ENCODE results near the gene COG4.
"Not testable (repeated sequence)": the region's sequence is repeated elsewhere in the genome, so short reads cannot be mapped to it uniquely, and the experiment has no call there.

Gene COG4

DNA sequence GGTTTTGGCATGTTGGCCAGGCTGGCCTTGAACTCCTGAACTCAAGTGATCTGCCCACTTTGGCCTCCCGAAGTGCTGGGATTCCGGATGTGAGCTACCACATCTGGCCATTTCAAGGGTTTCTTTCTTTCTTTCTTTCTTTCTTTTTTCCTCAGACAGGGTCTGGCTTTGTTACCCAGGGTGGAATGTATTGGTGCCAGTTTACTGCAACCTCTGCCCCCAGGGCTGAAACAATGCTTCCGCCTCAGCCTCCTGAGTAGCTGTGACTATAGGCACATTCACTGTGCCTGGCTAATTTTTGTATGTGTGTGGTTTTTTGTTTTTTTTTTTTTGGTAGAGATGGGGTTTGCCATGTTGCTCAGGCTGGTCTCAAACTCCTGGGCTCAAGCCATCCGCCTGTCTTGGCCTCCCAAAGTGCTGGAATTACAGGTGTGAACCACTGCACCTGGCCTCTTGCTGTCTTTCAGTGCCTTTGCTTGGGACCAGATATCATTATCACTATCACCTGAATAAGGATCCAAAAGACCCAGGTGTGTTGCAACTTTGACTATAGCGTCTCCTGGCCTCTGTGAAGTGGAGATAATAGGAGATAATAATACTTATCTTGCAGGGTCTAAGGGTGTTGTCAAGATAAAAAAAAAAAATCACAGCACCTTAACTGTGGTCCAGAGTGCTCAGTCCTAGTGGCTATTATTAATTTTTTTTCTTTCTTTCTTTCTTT, 65.7 kb downstream of the COG4 start:
- DNase-seq (ENCODE audit: low read depth, low spot score): no peak

DNA sequence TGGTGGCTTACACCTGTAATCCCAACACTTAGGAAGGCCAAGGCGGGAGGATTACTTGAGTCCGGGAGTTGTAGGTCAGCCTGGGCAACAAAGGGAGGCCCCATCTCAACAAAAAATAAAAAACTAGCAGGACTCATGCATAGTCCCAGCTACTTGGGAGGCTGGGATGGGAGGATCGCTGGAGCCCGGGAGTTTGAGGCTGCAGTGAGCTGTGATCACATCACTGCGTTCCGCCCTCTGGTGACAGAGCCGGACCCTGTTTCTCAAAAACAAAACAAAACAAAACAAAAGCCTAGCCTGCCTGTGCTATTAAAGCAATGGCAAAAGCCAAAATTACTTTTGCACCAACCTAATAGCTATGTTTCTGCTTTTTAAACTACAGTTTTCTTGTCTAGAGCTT, 67.4 kb downstream of the COG4 start:
- DNase-seq (ENCODE audit: low read depth, low spot score): no peak

DNA sequence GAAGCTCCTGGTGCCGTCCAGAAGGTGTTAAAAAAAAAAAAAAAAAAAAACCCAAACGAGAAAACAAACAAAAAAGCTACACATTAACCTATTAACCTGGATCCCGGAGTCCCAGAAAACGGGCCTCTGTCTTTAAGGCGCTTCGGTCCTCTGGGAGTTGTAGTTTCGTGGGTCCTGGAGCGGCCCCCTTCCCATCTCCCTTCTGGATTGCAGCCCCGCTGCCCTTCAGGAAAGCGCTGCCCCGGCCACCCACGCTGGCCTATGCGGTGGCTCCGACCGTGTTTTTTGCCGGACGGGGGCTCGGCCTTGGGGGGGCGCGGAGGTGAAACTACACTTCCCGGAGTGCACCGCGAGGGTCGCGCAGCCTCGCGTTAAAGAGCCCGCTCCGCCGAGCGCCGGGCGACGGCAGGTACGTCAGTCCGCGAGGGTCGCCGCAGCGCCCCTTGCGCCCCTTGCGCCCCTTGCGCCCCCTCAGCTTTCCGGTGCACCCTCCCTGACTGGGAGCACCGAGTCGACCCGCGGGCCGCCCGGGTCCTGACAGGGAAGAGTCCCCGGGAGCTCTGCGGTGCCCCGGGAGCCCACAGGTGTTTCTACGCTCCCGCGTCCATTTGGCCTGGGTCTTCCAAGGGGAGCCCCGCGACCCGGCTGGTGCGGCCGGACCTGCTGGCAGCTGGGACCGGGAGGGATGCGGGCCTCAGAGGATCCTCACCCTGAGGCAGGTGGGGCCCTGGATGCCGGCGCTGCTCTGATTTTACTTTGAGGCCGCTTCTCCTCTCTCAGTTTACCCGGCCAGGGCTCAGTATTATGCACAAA, 68.9 kb downstream of the COG4 start, which contains the start of gene FCSK:
TSS of gene FCSK (plus strand) at position 374 of the 813 bp plus-strand sequence. CDS start 8,596 bp downstream, outside the sequence.
- DNase-seq (ENCODE audit: low read depth, low spot score): no peak

DNA sequence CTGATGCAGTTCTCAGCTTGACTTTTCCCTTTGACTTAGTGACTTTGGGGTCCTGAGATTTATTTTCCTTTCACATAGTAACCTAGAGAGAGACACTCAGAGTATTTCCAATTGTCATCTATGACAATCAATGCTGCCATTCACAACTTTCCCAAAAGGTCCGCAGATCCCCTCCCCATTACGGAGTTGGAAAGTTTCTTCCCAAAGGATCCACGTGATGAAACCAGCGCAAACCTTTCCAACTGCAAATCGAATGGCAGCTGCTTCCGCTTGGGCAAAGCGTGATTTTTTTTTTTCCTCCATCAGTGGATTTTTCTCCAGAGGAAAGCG, 69.5 kb downstream of the COG4 start:
- DNase-seq (ENCODE audit: low read depth, low spot score): no peak

DNA sequence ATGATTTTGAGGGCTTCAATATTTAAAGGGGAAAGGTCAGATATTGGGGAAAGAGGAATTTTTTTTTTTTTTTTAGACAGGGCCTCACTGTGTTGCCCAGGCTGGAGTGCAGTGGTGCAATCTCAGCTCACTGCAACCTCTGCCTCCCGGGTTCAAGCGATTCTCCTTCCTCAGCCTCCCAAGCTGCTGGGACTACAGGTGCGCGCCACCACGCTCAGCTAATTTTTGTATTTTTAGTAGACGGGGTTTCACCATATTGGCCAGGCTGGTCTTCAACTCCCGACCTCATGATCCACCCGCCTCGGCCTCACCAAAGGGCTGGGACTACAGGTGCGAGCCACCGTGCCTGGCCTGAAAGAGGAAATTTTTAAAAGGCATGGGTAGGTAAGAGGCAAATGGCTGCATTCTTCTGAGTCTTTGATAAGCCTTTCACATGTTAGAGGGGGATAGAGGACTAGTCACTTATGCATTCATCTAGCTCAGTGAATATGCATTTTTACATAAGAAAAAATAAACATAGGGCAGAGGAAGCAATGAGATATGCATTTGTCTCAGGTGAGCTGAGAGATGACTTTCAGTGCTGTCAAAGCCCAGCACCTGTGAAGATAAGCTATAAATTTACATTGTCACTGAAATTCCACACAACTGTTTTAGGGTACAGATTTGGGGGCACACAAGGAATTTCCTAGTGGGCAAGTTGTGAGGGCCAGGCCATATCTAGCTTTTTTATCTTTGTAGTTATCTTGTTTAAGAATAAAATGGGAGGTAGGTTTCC, 70.0 kb downstream of the COG4 start:
- DNase-seq (ENCODE audit: low read depth, low spot score): no peak

DNA sequence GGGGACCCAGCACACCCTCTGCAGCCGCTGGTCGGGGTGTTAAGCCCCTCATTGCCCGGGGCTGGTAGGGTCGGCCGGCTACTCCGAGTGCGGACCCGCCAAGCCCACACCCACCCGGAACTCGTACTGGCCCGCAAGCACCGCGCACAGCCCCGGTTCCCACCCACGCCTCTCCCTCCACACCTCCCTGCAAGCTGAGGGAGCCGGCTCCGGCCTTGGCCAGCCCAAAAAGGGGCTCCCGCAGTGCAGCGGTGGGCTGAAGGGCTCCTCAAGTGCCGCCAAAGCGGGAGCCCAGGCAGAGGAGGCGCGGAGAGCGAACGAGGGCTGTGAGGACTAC, 72.4 kb downstream of the COG4 start:
- DNase-seq (ENCODE audit: low read depth, low spot score): not testable (repeated sequence)

DNA sequence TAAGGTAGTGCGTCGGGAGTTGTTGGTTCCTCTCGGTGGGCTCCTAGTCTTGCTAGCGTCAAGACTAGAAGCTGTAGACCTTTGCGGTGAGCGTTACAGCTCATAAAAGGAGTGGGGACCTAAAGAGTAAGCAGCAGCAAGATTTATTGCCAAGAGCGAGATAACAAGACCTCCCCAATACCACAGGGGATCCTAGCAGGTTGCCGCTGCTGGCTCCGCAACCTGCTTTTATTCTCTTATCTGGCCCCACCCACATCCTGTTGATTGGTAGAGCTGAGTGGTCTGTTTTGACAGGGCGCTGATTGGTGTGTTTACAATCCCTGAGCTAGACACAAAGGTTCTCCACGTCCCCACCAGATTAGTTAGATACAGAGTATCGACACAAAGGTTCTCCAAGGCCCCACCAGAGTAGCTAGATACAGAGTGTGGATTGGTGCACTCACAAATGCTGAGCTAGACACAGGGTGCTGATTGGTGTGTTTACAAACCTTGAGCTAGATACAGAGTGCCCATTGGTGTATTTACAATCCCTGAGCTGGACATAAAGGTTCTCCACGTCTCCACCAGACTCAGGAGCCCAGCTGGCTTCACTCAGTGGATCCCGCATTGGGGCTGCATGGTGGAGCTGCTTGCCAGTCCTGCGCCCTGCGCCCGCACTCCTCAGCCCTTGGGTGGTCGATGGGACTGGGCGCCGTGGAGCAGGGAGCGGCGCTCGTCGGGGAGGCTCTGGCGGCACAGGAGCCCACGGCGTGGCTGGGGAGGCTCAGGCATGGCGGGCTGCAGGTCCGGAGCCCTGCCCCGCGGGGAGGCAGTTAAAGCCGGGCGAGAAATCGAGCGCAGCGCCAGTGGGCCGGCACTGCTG, 73.0 kb downstream of the COG4 start:
- not testable (repeated sequence) for DNase-seq (ENCODE audit: low read depth, low spot score)

DNA sequence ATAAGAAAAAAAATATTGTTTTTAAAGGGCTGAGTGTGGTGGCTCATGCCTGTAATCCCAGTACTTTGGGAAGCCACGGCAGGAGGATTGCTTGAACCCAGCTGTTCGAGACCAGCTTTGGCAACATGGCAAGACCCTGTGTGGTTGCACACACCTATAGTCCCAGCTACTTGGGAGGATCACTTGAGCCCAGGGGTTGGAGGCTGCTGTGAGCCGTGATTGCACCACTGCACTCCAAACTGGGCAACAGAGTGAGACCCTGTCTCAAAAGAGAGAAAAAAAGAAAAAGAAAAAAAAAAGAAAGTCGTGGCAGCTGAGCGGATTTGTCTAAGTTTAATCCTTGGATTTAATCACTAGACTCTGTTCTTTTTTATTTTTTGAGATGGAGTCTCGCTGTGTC, 75.3 kb downstream of the COG4 start:
- no peak for DNase-seq (ENCODE audit: low read depth, low spot score)

DNA sequence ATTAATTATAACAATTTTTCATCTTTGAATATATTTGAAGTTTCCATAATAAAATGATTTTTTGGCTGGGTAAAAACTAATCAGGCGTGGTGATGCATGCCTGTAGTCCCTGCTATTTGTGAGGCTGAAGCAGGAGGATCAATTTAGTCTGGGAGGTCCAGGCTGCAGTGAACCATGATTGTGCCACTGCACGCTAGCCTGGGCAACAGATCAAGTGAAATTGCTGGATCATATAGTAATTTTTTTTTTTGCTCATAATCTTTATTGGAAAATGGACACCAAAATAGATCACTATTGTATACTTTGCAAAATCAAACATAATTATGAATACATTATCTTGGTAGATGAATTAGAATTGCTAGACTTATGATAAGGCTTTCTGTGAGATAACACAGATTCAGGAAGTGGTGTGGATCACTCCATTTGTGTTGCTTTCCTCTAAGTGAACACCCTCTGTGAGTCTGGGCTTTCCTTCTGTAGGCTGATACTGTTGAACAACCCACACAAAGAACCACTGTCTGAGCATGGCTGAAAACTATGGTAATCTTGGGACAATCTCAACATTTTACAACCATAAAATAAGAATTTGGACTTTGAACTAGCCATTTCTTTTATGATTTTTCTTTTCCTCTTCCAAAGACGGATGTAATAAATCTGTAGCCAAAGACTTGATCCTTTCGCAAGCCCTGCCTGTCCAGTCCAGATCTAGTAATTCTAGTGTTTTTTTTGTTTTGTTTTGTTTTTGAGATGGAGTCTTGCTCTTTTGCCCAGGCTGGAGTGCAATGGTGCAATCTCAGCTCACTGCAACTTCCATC, 78.9 kb downstream of the COG4 start:
- DNase-seq (ENCODE audit: low read depth, low spot score): no peak

DNA sequence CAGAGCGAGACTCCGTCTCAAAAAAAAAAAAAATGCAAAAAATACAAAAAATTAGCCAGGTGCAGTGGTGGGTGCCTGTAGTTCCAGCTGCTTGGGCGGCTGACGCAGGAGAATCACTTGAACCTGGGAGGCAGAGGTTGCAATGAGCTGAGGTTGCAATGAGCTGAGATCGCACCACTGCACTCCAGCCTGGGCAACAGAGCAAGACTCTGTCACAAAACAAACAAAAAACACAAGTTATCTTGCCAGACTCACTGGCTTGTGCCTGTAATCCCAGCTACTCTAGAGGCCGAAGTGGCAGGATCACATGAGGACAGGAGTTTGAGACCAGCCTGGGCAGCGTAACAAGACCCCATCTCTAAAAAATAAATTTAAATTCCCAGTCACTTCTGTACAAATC, 81.0 kb downstream of the COG4 start:
- DNase-seq (ENCODE audit: low read depth, low spot score): no peak

DNA sequence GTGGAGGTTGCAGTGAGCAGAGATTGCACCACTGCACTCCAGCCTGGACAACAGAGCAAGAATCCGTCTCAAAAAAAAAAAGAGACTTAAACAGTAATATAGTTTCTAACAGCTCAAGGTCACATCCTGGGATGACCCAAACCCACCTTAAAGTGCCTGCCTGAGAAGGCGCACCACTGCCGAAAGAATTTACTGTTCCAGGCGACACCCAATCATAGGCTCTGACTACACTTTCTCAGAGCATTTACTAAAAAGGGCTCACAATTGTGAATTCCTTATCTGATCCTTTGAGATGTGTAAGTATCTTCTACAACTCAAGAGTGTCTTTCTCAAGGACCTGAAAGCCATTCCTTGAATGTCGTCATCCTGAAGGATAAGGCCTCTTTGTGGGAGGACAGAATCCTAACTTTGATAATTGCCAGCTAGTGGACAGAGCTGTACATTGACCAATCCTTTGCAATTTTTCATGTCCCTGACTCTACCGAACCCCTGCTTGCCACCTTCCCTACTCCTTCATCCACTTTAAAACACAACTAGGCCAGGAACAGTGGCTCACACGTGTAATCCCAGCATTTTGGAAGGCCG, 81.9 kb downstream of the COG4 start:
- DNase-seq (ENCODE audit: low read depth, low spot score): no peak

DNA sequence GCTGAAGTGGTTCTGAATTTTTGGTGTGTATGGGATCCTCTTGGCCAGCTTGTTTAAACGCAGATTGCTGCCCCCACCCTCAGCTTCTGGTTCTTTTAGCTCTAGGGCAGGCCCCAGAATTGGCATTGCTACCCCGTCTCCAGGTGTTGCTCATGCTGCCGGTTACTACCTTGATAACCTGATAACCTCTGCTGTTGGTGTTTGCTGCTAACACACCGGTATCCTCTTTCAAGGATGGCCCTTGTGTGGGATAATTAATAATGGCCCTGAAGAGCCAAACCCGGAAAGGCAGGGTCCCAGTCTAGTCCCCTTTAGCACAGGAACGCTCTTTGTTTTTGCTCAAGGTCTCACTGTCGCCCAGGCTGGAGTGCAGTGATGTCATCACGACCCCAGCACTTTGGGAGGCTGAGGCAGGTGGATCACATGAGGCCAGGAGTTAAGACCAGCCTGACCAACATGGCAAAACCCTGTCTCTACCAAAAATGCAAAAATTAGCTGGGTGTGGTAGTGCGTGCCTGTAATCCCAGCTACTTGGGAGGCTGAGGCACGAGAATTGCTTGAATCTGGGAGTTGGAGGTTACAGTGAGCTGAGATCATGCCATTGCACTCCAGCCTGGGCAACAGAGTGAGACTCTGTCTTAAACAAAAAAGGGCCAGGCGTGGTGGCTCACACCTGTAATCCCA, 83.2 kb downstream of the COG4 start:
- DNase-seq (ENCODE audit: low read depth, low spot score): no peak

DNA sequence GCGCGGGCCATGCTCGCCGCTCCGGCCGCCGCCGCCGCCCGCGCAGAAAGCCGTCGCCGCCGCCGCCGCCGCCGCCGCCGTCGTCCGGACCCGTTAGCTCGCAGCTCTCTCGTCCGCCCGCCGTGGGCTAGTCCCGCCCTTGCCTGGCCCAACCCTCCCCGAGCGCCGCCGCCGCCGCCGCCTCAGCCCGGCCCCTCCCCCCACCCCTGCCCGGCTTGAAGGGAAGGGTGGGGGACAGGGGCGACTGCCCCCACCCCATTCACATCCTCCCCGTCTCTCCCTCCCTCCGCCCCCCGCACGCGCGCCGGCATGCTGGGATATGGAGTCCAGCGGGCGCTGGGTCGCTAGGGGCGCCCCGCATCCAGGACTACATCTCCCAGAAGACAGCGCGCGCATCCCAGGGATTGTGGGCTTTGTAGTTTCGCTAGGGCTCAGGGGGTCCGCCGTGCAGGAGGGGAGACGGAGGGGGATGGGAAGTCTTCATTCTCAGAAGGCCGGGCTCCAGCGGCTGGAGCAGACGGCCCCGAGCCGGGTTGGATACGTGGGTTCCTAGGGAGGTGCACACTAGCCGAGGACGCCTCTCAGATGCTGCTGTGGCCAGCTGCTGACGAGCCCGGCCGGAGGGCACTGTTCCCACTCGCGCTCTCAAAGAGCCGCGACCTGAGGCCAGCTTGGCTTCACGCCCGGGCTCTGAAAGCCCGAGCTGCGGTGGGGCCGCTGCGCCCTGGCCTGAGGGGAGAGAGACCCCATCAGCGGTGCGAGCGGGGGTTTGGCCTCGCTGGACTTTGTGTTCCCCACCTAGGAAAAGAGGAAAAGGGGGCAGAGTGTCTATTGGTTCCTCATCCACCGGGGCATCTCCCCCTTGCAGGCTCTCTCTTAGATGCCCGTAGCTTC, 84.1 kb downstream of the COG4 start, which contains the start of gene ST3GAL2:
TSS of gene ST3GAL2 (minus strand) at position 132 of the 894 bp plus-strand sequence. CDS start 40,570 bp downstream, outside the sequence.
- DNase-seq (ENCODE audit: low read depth, low spot score): peak; percentile 86

DNA sequence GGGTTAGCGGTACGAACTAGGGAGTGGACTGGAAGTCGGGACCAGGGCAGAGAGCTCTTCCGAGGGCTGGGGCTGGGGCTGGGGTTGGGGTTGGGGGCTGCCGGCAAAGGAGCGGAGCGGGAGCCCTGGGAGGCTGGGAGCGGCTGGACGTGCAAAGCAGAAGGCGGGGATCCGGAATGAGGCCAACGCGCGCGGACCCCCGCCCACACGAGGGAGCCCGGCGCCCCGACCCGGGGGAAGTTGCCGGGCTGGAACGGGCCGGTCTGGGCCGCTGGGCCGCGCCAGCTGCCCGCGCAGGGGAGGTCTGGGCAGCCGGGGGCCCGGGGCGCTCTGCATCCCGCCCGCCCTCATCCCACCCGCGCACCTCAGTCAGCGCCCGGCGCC, 84.8 kb downstream of the COG4 start:
- no peak for DNase-seq (ENCODE audit: low read depth, low spot score)

DNA sequence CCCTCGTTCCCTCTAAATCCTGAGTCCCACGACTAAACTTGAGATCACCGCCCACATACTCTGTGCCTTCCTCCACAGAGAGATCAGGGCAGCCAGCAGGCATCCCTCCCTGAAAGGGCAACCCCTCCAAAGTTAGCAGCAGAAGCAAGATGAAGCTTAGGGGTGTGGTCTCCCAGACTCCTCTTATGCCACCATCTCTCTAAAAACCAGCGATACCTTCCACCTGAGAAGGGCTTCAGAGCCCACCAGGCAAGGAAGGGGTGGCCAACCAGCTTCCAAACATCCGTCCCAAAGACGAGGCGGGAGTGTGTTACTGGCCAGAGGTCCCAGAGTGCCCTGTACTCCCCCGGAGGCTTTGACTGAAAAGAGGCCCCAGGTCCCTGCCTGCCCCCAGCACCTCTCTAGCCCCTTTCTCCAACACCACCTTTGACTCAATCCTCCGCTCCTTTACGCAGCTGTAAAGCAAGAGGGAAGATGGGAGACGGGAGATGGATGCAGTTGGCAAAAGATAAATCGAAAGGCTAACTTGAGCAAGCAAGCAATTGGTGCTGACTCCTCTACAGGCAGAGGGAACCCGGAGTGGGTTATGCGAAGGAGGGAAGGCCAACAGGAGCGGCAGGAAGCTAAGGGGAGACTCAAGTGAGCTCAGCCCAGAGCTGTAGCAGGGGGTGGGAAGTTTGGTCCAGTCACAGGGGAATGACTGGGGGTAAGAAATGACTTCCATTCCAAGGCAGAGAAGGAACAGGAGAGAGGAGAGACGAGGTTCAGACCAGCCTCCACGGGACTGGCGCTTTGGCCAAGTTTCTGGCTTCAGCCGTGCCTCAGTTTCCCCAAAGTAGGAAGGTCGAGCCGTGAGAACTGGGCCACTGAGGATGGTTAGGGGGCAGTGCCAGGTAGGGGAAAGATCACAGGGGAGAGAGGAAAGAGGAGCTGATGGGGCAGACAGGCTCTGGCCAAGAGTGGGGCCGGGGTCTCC, 85.5 kb downstream of the COG4 start:
- no peak for DNase-seq (ENCODE audit: low read depth, low spot score)

DNA sequence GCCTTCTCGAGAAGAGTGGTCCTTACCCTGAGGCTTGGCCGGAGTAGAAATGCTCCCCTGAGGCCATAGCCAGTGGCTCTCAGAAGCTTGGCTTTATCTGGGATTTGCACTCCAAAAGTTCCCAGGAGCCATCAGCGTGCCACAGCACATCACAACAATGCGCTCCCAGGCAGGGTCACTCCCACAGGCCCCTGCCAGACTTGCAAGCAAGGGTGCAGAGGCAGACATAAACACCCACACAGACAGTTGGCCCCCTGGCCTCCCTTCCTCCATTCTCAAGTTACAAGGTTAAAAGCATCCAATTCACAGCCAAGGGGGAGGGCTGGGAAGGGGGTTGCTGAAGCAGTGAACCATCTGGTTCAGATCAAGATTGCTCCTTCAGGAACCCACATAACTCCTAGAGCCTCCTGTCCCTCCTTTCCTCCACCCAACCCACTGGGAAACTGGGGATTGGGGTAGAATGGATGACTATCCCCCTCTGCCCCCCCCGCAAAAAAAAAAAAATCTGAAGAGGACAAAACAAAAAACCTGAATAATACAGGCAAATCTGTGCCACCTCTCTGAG, 86.3 kb downstream of the COG4 start:
- peak; percentile 78 for DNase-seq (ENCODE audit: low read depth, low spot score)

All from smooth muscle cell of the brain vasculature (primary cell).